ENCODE results near the gene SLC17A9. TPM values are rescaled to one million over a fixed set of nuclear protein-coding genes. Genes with fewer than 3 reads are reported as not detected.

The SLC17A9 gene
- total RNA-seq, 1 donor from 2014 or later: 12.4 TPM

- H4K20me1 ChIP-seq (ENCODE audit: insufficient read depth, low read length): peaks cover 88% of the 10 kb centered on the region
- H3K27ac ChIP-seq (ENCODE audit: low read depth, low read length): peak within 1 kb of the TSS; percentile 83
- peak within 1 kb of the TSS; percentile 99 for H3K4me2 ChIP-seq (ENCODE audit: low read length)
- H3K36me3 Mint-ChIP-seq (ENCODE audit: low read depth, unreplicated experiment): peaks cover 4% of the 10 kb centered on the region
- H3K9me3 ChIP-seq (ENCODE audit: insufficient read depth, low read depth, low read length): no peaks in the 10 kb centered on the region
- no peaks in the 10 kb centered on the region for H3K36me3 ChIP-seq (ENCODE audit: insufficient read depth, low read length)
- H3K27me3 ChIP-seq (ENCODE audit: insufficient read depth, low read length): no peaks in the 10 kb centered on the region
- peak within 1 kb of the TSS; percentile 97 for H3K4me3 Mint-ChIP-seq (ENCODE audit: unreplicated experiment)
- FAIRE-seq (no peak), DNase-seq (ENCODE audit: low read depth) (peak; percentile 54)
- H3K4me3 ChIP-seq (ENCODE audit: insufficient read depth, low read depth, low read length): peak within 1 kb of the TSS; percentile 82
- peaks cover 49% of the 10 kb centered on the region for H3K4me1 ChIP-seq (ENCODE audit: insufficient read depth, low read length)
- peaks cover 98% of the 10 kb centered on the region for H3K79me2 ChIP-seq (ENCODE audit: insufficient read depth, low read length)
- TF ChIP-seq CTCF (IDR thresholded peaks at IDR 0.05; ENCODE audit: insufficient read depth, low read depth, low read length) (peak; percentile 37), EZH2 (IDR thresholded peaks at IDR 0.05; ENCODE audit: insufficient read depth, low read length) (no peak)
- H3K9me3 Mint-ChIP-seq (ENCODE audit: unreplicated experiment): no peaks in the 10 kb centered on the region
- peak within 1 kb of the TSS; percentile 57 for H2AFZ ChIP-seq (ENCODE audit: low read depth, low read length)
- H3K27ac Mint-ChIP-seq (ENCODE audit: unreplicated experiment): peak within 1 kb of the TSS; percentile 98
- H3K9ac ChIP-seq (ENCODE audit: low read length): peak within 1 kb of the TSS; percentile 96
- peaks cover 38% of the 10 kb centered on the region for H3K4me1 Mint-ChIP-seq (ENCODE audit: low read depth, unreplicated experiment)
- no peaks in the 10 kb centered on the region for H3K27me3 Mint-ChIP-seq (ENCODE audit: low read depth, unreplicated experiment)
Measured at GRCh38 chr20:62926229-62927127, 26.0 kb upstream of the SLC17A9 start, which contains the start of gene DIDO1. Gene DIDO1 (minus strand): TSS chr20:62926505.

GRCh38 chr20:62927128-62927705 is 25.3 kb upstream of the SLC17A9 start:
- Histone ChIP-seq H2AFZ (ENCODE audit: low read depth, low read length) (no peak overlapping the region), H3K27me3 (ENCODE audit: insufficient read depth, low read length) (no peaks in the 10 kb centered on the region), H3K4me2 (ENCODE audit: low read length) (peak overlapping the region; percentile 99), H3K4me3 (ENCODE audit: insufficient read depth, low read depth, low read length) (peak overlapping the region; percentile 82), H3K9ac (ENCODE audit: low read length) (peak overlapping the region; percentile 96), H3K79me2 (ENCODE audit: insufficient read depth, low read length) (peaks cover 98% of the 10 kb centered on the region), H3K27ac (ENCODE audit: low read depth, low read length) (no peak overlapping the region), H3K36me3 (ENCODE audit: insufficient read depth, low read length) (no peaks in the 10 kb centered on the region), H3K4me1 (ENCODE audit: insufficient read depth, low read length) (peaks cover 49% of the 10 kb centered on the region), H4K20me1 (ENCODE audit: insufficient read depth, low read length) (peaks cover 89% of the 10 kb centered on the region), H3K9me3 (ENCODE audit: insufficient read depth, low read depth, low read length) (no peaks in the 10 kb centered on the region)
- FAIRE-seq (no peak), DNase-seq (ENCODE audit: low read depth) (no peak)
- no peaks in the 10 kb centered on the region for H3K9me3 Mint-ChIP-seq (ENCODE audit: unreplicated experiment)
- peak overlapping the region; percentile 89 for H3K4me3 Mint-ChIP-seq (ENCODE audit: unreplicated experiment)
- peaks cover 38% of the 10 kb centered on the region for H3K4me1 Mint-ChIP-seq (ENCODE audit: low read depth, unreplicated experiment)
- TF ChIP-seq EZH2 (IDR thresholded peaks at IDR 0.05; ENCODE audit: insufficient read depth, low read length) (no peak), CTCF (IDR thresholded peaks at IDR 0.05; ENCODE audit: insufficient read depth, low read depth, low read length) (no peak)
- no peaks in the 10 kb centered on the region for H3K27me3 Mint-ChIP-seq (ENCODE audit: low read depth, unreplicated experiment)
- H3K27ac Mint-ChIP-seq (ENCODE audit: unreplicated experiment): peak overlapping the region; percentile 89
- H3K36me3 Mint-ChIP-seq (ENCODE audit: low read depth, unreplicated experiment): peaks cover 4% of the 10 kb centered on the region
